IPS-18a (cell line): ENCODE measurements around the gene SLC16A12.
"Not testable (repeated sequence)": the region's sequence is repeated elsewhere in the genome, so short reads cannot be mapped to it uniquely, and the experiment has no call there.

Experiments used
- H3K27ac ChIP-seq: one replicate; pipeline ENCODE4 v1.5.1; 2013; ENCODE audit warnings: low read length
- H3K27me3 ChIP-seq: one replicate; pipeline ENCODE4 v1.6.1; 2013; ENCODE audit warnings: mild to moderate bottlenecking, low read length; ENCODE audit not compliant: control insufficient read depth, insufficient read depth
- H3K36me3 ChIP-seq: one replicate; pipeline ENCODE4 v1.6.1; 2013; ENCODE audit warnings: low read depth, low read length; ENCODE audit not compliant: control insufficient read depth
- H3K4me1 ChIP-seq: one replicate; pipeline ENCODE4 v1.6.1; 2013; ENCODE audit warnings: low read depth, low read length; ENCODE audit not compliant: control insufficient read depth
- H3K4me3 ChIP-seq: one replicate; pipeline ENCODE4 v1.5.1; 2013; ENCODE audit warnings: low read length
- H3K9ac ChIP-seq: one replicate; pipeline ENCODE4 v1.6.1; 2013; ENCODE audit warnings: mild to moderate bottlenecking, low read length, moderate library complexity
- H3K9me3 ChIP-seq: one replicate; pipeline ENCODE4 v1.6.1; 2013; ENCODE audit warnings: low read depth, low read length; ENCODE audit not compliant: control insufficient read depth

Gene SLC16A12

DNA sequence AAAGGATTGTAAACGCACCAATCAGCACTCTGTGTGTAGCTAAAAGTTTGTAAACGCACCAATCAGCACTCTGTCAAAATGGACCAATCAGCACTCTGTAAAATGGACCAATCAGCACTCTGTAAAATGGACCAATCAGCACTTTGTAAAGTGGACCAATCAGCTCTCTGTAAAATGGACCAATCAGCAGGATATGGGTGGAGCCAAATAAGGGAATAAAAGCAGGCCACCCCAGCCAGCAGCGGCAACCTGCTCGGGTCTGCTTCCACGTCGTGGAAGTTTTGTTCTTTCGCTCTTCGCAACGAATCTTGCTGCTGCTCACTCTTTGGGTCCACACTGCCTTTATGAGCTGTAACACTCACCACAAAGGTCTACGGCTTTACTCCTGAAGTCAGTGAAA lies 123.1 kb downstream of the SLC16A12 start:
- H3K36me3 ChIP-seq, H3K9me3 ChIP-seq: not testable (repeated sequence)

DNA sequence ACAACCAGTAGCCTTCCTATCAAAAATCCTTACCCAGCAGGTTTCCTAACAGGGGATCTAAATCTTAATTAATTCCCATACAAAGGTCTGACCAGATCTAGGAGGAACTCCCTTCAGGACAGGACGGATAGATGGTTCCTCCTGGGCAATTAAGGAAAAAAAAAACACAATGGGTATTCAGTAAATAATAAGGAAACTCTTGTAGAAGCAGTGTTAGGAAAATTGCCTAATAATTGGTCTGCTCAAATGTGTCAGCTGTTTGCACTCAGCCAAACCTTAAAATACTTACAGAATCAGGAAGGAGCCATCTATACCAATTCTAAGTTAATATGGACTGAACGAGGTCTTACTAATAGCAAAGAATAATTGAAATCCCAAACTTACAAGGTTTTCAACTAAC lies 124.3 kb downstream of the SLC16A12 start:
- H3K4me1 ChIP-seq, H3K9ac ChIP-seq, H3K9me3 ChIP-seq, H3K27ac ChIP-seq, H3K4me3 ChIP-seq, H3K36me3 ChIP-seq: not testable (repeated sequence)
- peaks cover 18% of the 10 kb centered on the region for H3K27me3 ChIP-seq

More for the DNA sequence above, 123.1 kb downstream of the SLC16A12 start:
- H3K27me3 ChIP-seq = peaks cover 23% of the 10 kb centered on the region
- H3K4me1 ChIP-seq, H3K4me3 ChIP-seq, H3K9ac ChIP-seq, H3K27ac ChIP-seq: not testable (repeated sequence)

DNA sequence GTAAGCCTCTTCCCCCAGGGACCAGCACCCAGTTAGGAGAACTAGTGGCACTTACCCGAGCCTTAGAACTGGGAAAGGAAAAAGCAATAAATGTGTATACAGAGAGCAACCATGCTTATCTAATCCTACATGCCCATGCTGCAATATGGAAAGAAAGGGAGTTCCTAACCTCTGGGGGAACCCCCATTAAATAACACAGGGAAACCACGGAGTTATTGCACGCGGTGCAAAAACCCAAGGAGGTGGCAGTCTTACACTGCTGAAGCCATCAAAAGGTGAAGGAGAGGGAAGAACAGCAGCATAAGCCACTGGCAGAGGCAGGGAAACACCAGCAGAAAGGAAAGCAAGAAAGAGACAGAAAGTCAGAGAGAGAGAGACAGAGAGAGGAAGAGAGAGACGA lies 124.8 kb downstream of the SLC16A12 start:
- H3K4me1 ChIP-seq, H3K27ac ChIP-seq, H3K4me3 ChIP-seq, H3K9me3 ChIP-seq, H3K9ac ChIP-seq, H3K36me3 ChIP-seq: not testable (repeated sequence)
- peaks cover 12% of the 10 kb centered on the region for H3K27me3 ChIP-seq

DNA sequence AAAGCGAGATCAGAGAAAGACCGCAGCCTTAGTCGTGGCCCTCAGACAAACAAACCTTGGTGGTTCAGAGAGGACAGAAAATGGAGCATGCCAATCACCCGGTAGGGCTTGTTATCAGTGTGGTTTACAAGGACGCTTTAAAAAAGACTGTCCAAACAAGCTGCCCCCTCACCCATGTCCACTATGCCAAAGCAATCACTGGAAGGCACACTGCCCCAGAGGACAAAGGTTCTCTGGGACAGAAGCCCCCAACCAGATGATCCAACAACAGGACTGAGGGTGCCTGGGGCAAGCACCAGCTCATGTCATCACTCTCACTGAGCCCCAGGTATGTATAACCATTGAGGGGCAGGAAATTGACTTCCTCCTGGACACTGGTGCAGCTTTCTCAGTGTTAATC lies 126.1 kb downstream of the SLC16A12 start:
- not testable (repeated sequence) for H3K9me3 ChIP-seq, H3K36me3 ChIP-seq, H3K9ac ChIP-seq, H3K4me3 ChIP-seq, H3K4me1 ChIP-seq, H3K27ac ChIP-seq, H3K27me3 ChIP-seq

DNA sequence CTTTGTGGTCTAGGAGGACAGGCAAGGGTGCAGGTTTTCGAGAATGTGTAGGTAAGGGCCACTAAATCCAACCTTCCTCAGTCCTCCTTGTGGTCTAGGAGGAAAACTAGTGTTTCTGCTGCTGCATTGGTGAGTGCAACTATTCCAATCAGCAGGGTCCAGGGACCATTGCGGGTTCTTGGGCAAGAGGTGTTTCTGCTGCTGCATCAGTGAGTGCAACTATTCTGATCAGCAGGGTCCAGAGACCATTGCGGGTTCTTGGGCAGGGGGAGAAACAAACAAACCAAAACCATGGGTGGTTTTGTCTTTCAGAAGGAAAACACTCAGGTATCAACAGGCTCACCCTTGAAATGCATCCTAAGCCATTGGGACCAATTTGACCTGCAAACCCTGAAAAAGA lies 127.6 kb downstream of the SLC16A12 start:
- not testable (repeated sequence) for H3K27me3 ChIP-seq

DNA sequence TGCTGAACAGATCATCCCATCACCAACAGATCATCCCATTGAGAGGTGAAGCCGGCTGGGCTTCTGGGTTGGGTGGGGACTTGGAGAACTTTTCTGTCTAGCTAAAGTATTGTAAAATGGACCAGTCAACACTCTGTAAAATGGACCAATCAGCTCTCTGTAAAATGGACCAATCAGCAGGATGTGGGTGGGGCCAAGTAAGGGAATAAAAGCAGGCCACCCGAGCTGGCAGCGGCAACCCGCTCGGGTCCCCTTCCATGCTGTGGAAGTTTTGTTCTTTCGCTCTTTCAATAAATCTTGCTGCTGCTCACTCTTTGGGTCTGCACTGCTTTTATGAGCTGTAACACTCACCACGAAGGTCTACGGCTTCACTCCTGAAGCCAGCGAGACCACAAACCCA lies 129.2 kb downstream of the SLC16A12 start:
- not testable (repeated sequence) for H3K27ac ChIP-seq, H3K9ac ChIP-seq, H3K27me3 ChIP-seq, H3K4me3 ChIP-seq, H3K9me3 ChIP-seq, H3K4me1 ChIP-seq, H3K36me3 ChIP-seq

More for the DNA sequence above, 127.6 kb downstream of the SLC16A12 start:
- H3K9me3 ChIP-seq, H3K36me3 ChIP-seq, H3K27ac ChIP-seq, H3K9ac ChIP-seq, H3K4me3 ChIP-seq, H3K4me1 ChIP-seq: not testable (repeated sequence)

DNA sequence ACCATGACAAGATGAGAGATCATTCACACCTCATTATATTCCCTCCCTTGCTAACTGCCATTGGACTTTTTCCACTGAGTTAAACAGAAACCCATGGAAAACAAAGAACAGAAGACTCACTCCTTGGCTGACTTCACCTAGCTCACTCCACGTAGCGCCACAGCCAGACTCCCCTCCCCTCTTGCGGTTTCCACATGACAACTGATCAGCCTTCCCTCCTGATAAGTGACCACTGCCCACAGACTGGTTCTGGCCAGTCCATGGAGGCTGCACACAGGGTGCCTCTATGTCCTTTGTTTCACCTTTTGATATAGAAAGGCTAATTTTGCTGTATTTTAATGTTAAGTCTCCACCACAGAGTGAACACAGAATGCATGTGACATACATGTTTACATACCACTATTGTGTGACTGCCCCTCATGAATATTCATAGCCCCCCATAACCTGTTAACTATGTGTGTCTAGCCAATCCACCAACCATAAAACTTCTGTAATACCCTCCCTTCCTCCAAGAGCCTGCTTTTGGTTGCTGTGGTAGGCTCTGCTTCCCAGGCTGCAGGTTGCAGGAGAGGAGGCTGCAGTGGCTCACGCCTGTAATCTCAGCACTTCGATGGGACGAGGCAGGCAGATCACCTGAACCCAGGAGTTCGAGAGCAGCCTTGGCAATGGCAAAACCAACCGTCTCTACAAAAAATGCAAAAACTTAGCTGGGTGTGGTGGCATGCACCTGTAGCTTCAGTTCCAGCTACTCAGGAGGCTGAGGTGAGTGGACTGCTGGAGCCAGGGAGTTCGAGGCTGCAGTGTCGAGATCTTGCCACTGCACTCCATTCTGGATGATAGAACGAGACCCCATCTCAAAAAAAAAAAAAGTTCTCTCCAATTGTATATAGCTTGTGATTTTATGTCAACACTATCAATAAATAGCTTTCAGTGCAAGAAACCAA lies 131.0 kb downstream of the SLC16A12 start:
- no peak overlapping the region for H3K4me3 ChIP-seq
- no peak overlapping the region for H3K27ac ChIP-seq
- H3K36me3 ChIP-seq = no peaks in the 10 kb centered on the region
- no peak overlapping the region for H3K9ac ChIP-seq
- H3K4me1 ChIP-seq = no peaks in the 10 kb centered on the region
- H3K9me3 ChIP-seq = no peaks in the 10 kb centered on the region
- H3K27me3 ChIP-seq = no peaks in the 10 kb centered on the region

DNA sequence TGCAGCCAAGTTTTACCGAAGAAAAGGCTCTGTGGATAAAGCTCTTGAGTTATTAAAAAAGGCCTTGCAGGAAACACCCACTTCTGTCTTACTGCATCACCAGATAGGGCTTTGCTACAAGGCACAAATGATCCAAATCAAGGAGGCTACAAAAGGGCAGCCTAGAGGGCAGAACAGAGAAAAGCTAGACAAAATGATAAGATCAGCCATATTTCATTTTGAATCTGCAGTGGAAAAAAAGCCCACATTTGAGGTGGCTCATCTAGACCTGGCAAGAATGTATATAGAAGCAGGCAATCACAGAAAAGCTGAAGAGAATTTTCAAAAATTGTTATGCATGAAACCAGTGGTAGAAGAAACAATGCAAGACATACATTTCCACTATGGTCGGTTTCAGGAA lies 132.4 kb downstream of the SLC16A12 start:
- Histone ChIP-seq H3K4me3 (no peak overlapping the region), H3K9me3 (no peaks in the 10 kb centered on the region), H3K27me3 (no peaks in the 10 kb centered on the region), H3K36me3 (no peaks in the 10 kb centered on the region), H3K27ac (no peak overlapping the region), H3K4me1 (no peaks in the 10 kb centered on the region), H3K9ac (no peak overlapping the region)

DNA sequence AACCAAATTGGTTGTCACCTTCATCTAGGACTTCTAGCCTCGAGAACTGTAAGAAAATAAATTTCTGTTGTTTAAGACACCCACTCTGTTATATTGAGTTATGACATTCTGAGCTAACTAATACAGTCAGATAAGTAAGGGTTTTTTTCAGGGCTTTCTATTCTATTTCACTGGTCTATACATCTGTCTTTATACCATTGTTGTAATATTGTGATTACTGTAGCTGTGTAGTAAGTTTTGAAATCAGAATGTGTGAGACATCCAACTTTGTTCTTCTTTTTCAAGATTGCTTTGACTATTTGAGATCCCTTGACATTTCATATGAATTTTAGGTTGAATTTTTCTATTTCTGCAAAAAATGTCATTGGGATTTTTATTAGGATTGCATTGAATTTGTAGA lies 135.4 kb downstream of the SLC16A12 start:
- no peak overlapping the region for H3K27ac ChIP-seq
- H3K4me3 ChIP-seq = no peak overlapping the region
- H3K4me1 ChIP-seq = no peaks in the 10 kb centered on the region
- H3K9ac ChIP-seq = no peak overlapping the region
- H3K27me3 ChIP-seq = no peaks in the 10 kb centered on the region
- no peaks in the 10 kb centered on the region for H3K36me3 ChIP-seq
- H3K9me3 ChIP-seq = no peaks in the 10 kb centered on the region

DNA sequence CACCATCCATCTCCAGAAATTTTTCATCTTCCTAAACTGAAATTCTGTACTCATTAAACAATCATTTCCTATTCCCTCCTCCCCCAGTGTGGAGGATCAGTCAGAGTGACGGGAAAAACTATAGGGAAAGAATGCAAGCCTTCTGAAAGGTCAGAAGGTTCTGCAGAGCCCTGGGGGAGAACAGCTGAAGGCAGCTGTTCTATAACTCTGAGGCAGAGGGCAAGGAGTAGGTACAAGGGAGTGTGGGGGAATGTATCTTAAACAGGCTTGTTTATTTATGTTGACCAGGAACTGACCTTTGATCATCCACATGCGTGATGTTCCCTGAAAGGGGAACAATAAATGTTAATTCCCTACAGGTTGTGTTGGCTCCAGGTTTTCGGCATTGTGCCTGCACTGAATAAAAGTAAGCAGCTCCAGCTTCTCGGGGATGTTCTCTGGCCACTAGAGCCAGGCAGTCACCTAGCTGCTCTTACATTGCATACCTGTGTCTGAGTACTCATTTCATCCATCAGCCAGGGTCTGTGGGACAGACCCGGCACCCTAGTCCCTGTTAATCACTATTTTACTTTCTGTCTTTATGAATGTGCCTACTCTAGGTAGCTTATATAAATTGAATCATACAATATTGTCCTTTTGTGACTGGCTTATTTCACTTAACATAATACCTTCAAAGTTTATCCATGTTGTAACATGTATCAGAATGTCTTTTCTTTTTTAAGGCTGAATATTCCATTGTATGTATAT lies 137.2 kb downstream of the SLC16A12 start:
- Histone ChIP-seq H3K4me1 (no peaks in the 10 kb centered on the region), H3K4me3 (no peak overlapping the region), H3K9me3 (no peaks in the 10 kb centered on the region), H3K36me3 (no peaks in the 10 kb centered on the region), H3K27me3 (no peaks in the 10 kb centered on the region), H3K9ac (no peak overlapping the region), H3K27ac (no peak overlapping the region)

DNA sequence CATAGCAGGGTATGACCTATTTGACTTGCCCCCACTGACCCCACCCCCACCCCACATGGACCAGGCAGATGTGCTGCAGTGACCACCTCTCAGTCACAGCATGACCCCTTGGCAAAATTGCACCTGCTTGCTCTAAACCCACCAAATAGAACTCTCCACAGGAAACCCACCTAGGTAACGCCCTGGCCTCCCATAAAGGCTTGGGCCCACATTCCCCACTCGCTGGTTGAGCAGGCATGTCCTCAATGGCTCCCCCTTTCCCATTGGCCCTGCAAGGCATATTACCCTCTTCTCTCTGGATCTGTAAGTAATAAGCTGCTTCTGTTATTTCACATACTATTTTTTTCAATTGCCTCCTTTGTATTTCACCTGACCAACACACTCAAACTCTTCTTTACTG lies 140.3 kb downstream of the SLC16A12 start:
- Histone ChIP-seq H3K9ac (no peak overlapping the region), H3K36me3 (no peaks in the 10 kb centered on the region), H3K9me3 (no peaks in the 10 kb centered on the region), H3K27me3 (no peaks in the 10 kb centered on the region), H3K27ac (no peak overlapping the region), H3K4me1 (peaks cover 5% of the 10 kb centered on the region), H3K4me3 (no peak overlapping the region)

DNA sequence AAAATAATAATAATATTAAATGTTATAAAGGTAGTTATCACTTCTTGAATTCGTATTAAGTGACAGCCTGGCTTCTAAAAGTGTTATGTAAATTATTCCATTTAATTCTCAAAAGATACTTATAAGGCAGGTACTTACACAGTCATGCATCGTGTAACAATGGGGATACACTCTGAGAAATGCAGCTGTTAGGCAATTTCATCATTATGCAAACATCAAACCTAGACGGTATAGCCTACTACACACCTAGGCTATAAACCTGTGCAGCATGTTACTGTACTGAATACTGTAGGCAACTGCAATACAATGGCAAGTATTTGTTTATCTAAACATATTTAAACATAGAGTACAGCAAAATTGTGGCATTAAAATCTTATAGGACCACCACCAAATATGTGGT lies 141.5 kb downstream of the SLC16A12 start:
- H3K4me1 ChIP-seq = peaks cover 5% of the 10 kb centered on the region
- H3K27me3 ChIP-seq = no peaks in the 10 kb centered on the region
- no peak overlapping the region for H3K27ac ChIP-seq
- H3K4me3 ChIP-seq = no peak overlapping the region
- H3K9me3 ChIP-seq = no peaks in the 10 kb centered on the region
- H3K9ac ChIP-seq = no peak overlapping the region
- H3K36me3 ChIP-seq = no peaks in the 10 kb centered on the region
